Astrocyte of the cerebellum (primary cell): ENCODE data around the gene KIF18B.

ENCODE experiments used
- DNase-seq: peaks from one replicate; pipeline ENCODE4 v3.0.0-alpha.2; 2011; ENCODE audit warnings: low read depth
- H3K4me3 ChIP-seq: 2 replicates; pipeline ENCODE4 v1.5.1; 2011; ENCODE audit warnings: mild to moderate bottlenecking, low read depth, low read length, moderate library complexity
- CTCF ChIP-seq: IDR thresholded peaks from 2 replicates; pipeline ENCODE4 v1.5.1; 2012; ENCODE audit warnings: low read length, low read depth, moderate library complexity, mild to moderate bottlenecking; ENCODE audit errors: missing control alignments
- in situ Hi-C: cut with HindIII; loops from 2 replicates; pipeline ENCODE4 v1.10.0; 2017; ENCODE audit warnings: low sequenced_read_pairs

The KIF18B gene

DNA sequence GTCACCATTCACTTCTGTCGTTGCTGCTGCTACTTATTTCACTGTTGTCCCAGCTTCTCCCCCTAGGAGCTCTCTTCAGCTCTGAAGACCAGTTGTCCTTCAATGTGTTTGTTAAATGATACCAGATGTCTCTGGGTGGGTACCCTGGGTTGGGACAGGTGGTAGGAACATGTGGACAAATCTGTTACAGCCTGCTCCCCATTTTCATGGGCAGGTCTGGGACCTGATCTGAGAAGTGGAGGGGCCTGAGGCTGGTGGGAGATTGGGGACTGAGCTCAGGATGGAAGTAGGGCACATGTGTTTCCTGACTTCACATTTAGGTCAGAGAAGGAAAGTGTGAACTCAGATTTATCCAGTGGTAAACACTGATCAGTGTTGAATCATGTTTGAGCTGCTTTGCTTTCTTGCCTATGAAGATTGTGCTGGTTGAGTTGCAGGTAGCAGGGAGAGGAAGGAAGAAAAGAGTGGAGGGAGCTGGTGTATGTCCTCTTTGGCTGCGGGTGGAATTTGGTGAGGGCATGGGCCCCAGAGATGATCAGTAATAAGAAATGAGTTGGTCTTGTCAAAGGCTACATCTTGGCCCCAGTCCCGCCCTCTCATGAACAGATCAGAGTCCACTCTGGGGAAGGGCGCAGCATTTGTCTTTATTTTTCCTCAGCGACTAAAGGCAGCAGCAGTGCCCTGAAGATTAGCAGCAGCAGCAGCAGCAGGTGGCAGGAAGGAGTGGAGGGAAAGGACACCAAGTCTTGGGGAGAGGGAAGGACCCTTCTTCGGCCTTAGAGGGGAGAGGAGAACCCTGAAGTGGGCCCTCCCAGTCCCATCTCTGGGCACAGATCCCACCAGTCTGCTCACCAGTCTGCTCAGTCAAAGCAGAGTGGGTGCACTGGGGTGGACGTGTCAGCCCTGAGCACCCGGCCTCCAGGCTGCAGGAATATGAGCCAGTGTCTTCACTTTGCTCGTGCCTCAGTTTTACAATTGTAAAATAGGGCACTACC lies 42.3 kb downstream of the KIF18B start:
- no peak for DNase-seq
- no peak for TF ChIP-seq CTCF
- no peak overlapping the region for H3K4me3 ChIP-seq
- in situ Hi-C loops, result no loop called here

- no peak for DNase-seq
- TF ChIP-seq CTCF, result no peak
- in situ Hi-C loops, result no loop called here
- no peak overlapping the region for H3K4me3 ChIP-seq
Measured at GRCh38 chr17:44904001-44904984, 43.3 kb downstream of the KIF18B start.

DNA sequence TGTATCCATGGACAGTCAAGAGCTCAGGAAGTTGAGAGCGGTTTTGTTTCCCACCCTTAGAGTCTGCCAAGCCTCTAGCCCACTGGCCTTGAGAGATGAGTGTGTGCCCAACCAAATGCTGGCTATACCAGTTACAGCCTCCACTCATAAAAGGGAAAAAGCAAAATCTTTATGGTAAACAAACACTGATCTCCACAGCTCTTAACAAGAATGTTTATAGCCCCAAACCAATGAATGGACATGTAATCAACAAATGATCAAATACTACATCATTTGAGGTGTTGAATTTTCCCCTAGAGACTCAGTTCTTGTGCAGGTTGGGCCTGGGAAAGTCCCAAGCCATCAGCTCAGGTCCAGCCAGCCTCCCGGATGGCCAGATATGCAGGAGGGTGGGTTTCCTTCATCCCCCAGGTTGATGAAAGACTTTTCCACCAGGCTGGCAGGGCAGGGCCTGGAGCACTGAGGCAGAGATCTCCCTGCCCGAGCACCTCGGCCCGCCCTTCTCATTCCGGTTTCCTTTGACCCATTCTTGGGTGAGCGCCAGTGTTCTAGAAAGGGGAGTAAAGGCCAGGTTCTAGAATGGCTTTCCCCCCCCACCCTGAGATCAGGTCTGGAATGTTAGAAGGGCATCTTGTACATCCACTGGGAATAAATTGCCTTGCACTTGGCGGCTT lies 44.4 kb downstream of the KIF18B start:
- TF ChIP-seq CTCF, result no peak
- no peak for DNase-seq
- in situ Hi-C loops, result no loop called here
- H3K4me3 ChIP-seq, result no peak overlapping the region

- H3K4me3 ChIP-seq, result no peak overlapping the region
- no peak for DNase-seq
- TF ChIP-seq CTCF, result no peak
- in situ Hi-C loops, result no loop called here
Measured at GRCh38 chr17:44902135-44902760, 45.3 kb downstream of the KIF18B start.

- peak; percentile 18 for TF ChIP-seq CTCF
- DNase-seq, result no peak
- in situ Hi-C loops, result no loop called here
- no peak overlapping the region for H3K4me3 ChIP-seq
Measured at GRCh38 chr17:44901411-44901921, 46.1 kb downstream of the KIF18B start.

DNA sequence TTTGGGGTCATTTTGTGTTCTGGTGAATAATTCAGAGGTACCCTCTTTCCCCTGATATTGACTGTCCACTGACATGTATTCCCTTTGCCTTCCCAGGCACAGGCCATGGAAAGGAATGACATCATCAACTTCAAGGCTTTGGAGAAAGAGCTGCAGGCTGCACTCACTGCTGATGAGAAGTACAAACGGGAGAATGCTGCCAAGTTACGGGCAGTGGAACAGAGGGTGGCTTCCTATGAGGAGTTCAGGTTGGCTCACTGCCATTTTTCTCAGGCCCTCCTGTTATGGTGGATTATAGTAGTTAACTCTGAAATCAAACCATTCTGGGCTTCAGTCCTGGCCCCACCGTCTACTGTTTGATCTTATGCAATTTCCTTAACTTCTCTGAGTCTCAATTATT lies 46.7 kb downstream of the KIF18B start:
- peak; percentile 88 for DNase-seq
- H3K4me3 ChIP-seq, result no peak overlapping the region
- no peak for TF ChIP-seq CTCF
- in situ Hi-C loops, result no loop called here
